SK-N-SH (cell line): ENCODE measurements around the gene TOMM22.

Experiments used
- CTCF ChIP-seq: fragments of 200-600 bp; sonication (generic); IDR thresholded peaks from 2 replicates; pipeline ENCODE4 v1.6.1; 2017; ENCODE audit warnings: antibody characterized with exemption, mild to moderate bottlenecking, moderate library complexity
- EP300 ChIP-seq, 2 experiments: IDR thresholded peaks; 2 replicates each; pipeline versions ENCODE4 v1.4.0 to v1.6.1; 2012; ENCODE audit warnings: borderline replicate concordance in 1 of 2, low read depth in 1 of 2, low read length in 1 of 2
- FOXM1 ChIP-seq: IDR thresholded peaks from 2 replicates; pipeline ENCODE4 v1.4.0; 2012; ENCODE audit warnings: low read depth, mild to moderate bottlenecking
- JUND ChIP-seq: IDR thresholded peaks from 2 replicates; pipeline ENCODE4 v1.4.0; 2012
- MAX ChIP-seq: IDR thresholded peaks from 2 replicates; pipeline ENCODE4 v1.4.0; 2012; ENCODE audit warnings: low read depth
- MEF2A ChIP-seq: IDR thresholded peaks from 2 replicates; pipeline ENCODE4 v1.4.0; 2012; ENCODE audit warnings: low read depth, borderline replicate concordance
- MXI1 ChIP-seq: IDR thresholded peaks from 2 replicates; pipeline ENCODE4 v1.6.1; 2012; ENCODE audit warnings: mild to moderate bottlenecking, low read depth, low read length, improper control_type of control experiment
- PBX3 ChIP-seq: IDR thresholded peaks from 2 replicates; pipeline ENCODE4; 2012
- POLR2AphosphoS5 ChIP-seq: IDR thresholded peaks from 2 replicates; pipeline ENCODE4 v1.6.1; 2012; ENCODE audit warnings: low read depth, low read length
- REST ChIP-seq: IDR thresholded peaks from 2 replicates; pipeline ENCODE4 v1.6.1; 2012; ENCODE audit warnings: mild to moderate bottlenecking, low read depth, low read length, moderate library complexity
- RXRA ChIP-seq: IDR thresholded peaks from 2 replicates; pipeline ENCODE4 v1.4.0; 2012; ENCODE audit warnings: low read depth, mild to moderate bottlenecking, borderline replicate concordance
- SIN3A ChIP-seq: IDR thresholded peaks from 2 replicates; pipeline ENCODE4 v1.6.1; 2012; ENCODE audit warnings: low read depth, mild to moderate bottlenecking, low read length, moderate library complexity, borderline replicate concordance
- TAF1 ChIP-seq: IDR thresholded peaks from 2 replicates; pipeline ENCODE4 v1.6.1; 2012; ENCODE audit warnings: low read depth, mild to moderate bottlenecking, low read length, moderate library complexity, borderline replicate concordance
- TCF12 ChIP-seq: IDR thresholded peaks from 2 replicates; pipeline ENCODE4 v1.4.0; 2012

- TF ChIP-seq CTCF: no peak
- no peak for TF ChIP-seq EP300 (IDR thresholded peaks at IDR 0.05; ENCODE audit: borderline replicate concordance in 1 of 2, low read depth in 1 of 2, low read length in 1 of 2)
- no peak for TF ChIP-seq PBX3
- no peak for TF ChIP-seq TAF1
- TF ChIP-seq REST: no peak
- TF ChIP-seq MAX: no peak
- TF ChIP-seq POLR2AphosphoS5: no peak
- no peak for TF ChIP-seq TCF12
- no peak for TF ChIP-seq JUND
- no peak for TF ChIP-seq RXRA
- no peak for TF ChIP-seq MEF2A
- no peak for TF ChIP-seq FOXM1
- no peak for TF ChIP-seq MXI1
- TF ChIP-seq SIN3A: no peak
These were observed 49.2 kb upstream of the TOMM22 start for GRCh38 chr22:38632528-38632927.
